Measurements from ENCODE around the gene ODAD3. TPM values are rescaled to one million over a fixed set of nuclear protein-coding genes. Genes with fewer than 3 reads are reported as not detected.

ODAD3 gene
- total RNA-seq, 1 experiment from 2014 or later = 0.52 TPM

DNA sequence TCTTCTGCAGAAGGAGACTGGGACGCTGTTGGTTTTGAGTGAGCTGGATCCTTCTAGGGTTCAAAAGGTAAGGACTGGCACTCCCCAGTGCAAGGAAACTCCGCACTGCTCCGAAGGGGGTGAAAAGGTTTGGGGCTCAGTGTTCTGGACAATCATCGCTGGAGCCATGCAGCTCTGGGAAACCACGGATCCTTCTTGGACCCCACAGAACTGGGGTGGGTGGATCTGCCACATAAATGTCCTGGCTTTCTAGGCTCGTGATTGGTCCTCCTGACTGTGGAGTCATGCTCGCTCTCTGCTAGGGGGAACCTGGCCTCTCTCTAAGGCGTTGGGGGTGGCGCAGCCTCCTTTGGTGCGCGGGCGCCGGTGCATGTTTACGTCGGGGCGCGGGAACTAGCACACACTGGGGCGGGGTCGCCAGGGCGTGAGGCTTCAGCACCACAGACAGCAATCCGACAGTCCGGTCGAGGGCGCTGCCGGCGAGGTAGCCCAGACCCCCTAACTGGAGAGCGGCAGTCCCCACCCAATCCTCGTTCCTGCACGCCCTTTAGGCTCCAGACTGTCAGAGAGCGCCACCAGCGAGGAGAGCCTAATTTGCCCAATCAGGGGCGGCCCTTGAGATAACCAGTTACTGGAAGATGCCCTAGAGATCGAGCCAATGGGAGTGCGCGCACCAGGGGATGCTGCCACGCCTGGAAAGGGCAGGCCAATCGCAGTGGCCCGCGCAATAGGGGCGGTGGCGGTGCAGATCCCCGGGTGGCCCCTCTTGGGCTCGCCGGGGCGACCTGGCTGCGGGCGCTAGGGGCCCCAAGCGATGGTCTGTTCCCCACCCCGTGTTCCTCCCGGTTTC is 46.8 kb upstream of the ODAD3 start:
- Histone ChIP-seq H3K4me3 (replicated peaks in 1 of 2; ENCODE audit: low read depth in 1 of 2, low read length in 2 of 2) (no peak overlapping the region), H3K9ac (ENCODE audit: low read length) (no peak overlapping the region), H3K4me1 (ENCODE audit: control insufficient read depth in 1 of 2, insufficient read depth in 2 of 2, low read length in 2 of 2) (peaks cover 0 to 3% of the 10 kb centered on the region in 2 experiments; a peak in 1 of 4 replicates), H3K27ac (ENCODE audit: low read depth, low read length) (no peak overlapping the region), H3K79me2 (ENCODE audit: insufficient read depth, low read length) (no peaks in the 10 kb centered on the region), H3K4me2 (ENCODE audit: low read length) (no peak overlapping the region), H3K27me3 (ENCODE audit: insufficient read depth, low read length) (no peaks in the 10 kb centered on the region), H3K9me2 (ENCODE audit: insufficient read depth) (no peaks in the 10 kb centered on the region), H3K9me3 (ENCODE audit: control insufficient read depth in 1 of 2, insufficient read depth in 1 of 2, low read depth in 1 of 2, low read length in 2 of 2) (no peaks in the 10 kb centered on the region), H4K20me1 (ENCODE audit: insufficient read depth) (no peaks in the 10 kb centered on the region), H3K36me3 (ENCODE audit: control insufficient read depth in 1 of 2, insufficient read depth in 2 of 2, low read length in 2 of 2) (no peaks in the 10 kb centered on the region), H2AFZ (ENCODE audit: low read depth, low read length, poor library complexity, severe bottlenecking) (no peak overlapping the region)
- DNase-seq (ENCODE audit: low read depth, low spot score) = no peak
- no TSS peak for BruUV-seq (replicated peaks)
- peak; percentile 22; the same call in 1 of the 2 replicates for ATAC-seq
- TF ChIP-seq FOSL1 (IDR thresholded peaks at IDR 0.05; ENCODE audit: low read depth) (no peak), ZBTB33 (IDR thresholded peaks at IDR 0.05; ENCODE audit: extremely low read depth, insufficient replicate concordance, low read length) (no peak), ZFX (IDR thresholded peaks at IDR 0.05) (no peak), CBX3 (IDR thresholded peaks at IDR 0.05; ENCODE audit: low read depth) (no peak), SP1 (IDR thresholded peaks at IDR 0.05; ENCODE audit: low read depth) (no peak), POLR2AphosphoS5 (IDR thresholded peaks at IDR 0.05; ENCODE audit: low read depth, low read length) (no peak), ATF3 (IDR thresholded peaks at IDR 0.05) (no peak), SIN3A (IDR thresholded peaks at IDR 0.05; ENCODE audit: low read depth) (no peak), POLR2A (IDR thresholded peaks at IDR 0.05; ENCODE audit: borderline replicate concordance, extremely low read depth, insufficient read depth, insufficient read length) (no peak), CEBPB (IDR thresholded peaks at IDR 0.05; ENCODE audit: low read depth) (no peak), MAX (IDR thresholded peaks at IDR 0.05) (no peak)
- intact Hi-C loops (cut with micrococcal nuclease) = loop anchor here (2.0 kb wide), 1 partner anchor 187 kb away; no protein-coding TSS in a partner anchor
- POLR2A ChIA-PET = interaction anchor here (0.9 kb wide), 1 partner anchor 101 kb away, joined by 6 read pairs; no protein-coding TSS in a partner anchor
- RAD21 ChIA-PET (ENCODE audit: low non-redundant PET in 1 of 2, low total read pairs in 2 of 2, uncharacterized antibody in 2 of 2, unreplicated experiment in 2 of 2) = interaction anchor here (1.0 to 1.3 kb wide), 3 partner anchors 100 to 188 kb away, joined by 3 to 9 read pairs (median 3); no protein-coding TSS in a partner anchor
- CTCF ChIA-PET = interaction anchor here (0.8 to 1.9 kb wide), 9 partner anchors 13 to 238 kb away, joined by 3 to 14 read pairs (median 5); partner anchors contain the start of genes EPOR and SWSAP1
